ENCODE results near the gene PRPF31. TPM values are rescaled to one million over a fixed set of nuclear protein-coding genes. Genes with fewer than 3 reads are reported as not detected.
A peak's percentile ranks its signal among the peaks of the same experiment; 100 is the strongest.

The PRPF31 gene
- total and polyA plus RNA-seq, 2 of the 13 experiments (the other 11 are each of a cell fraction or from before 2014, with no cell fraction given): 23.8 to 63.8 TPM

GRCh38 chr19:54148158-54148557, 32.6 kb downstream of the PRPF31 start:
- no TSS peak for BruUV-seq (replicated peaks)
- in situ Hi-C loops (cut with HindIII; ENCODE audit: extremely low pct_ligation_motif_present, low pct_unique_long_range_greater_than_20kb): no loop called here

GRCh38 chr19:54149021-54149812, 33.7 kb downstream of the PRPF31 start:
- Histone ChIP-seq H3K79me2 (ENCODE audit: insufficient read depth, low read length) (no peaks in the 10 kb centered on the region), H3K9me3 (ENCODE audit: low read length) (no peaks in the 10 kb centered on the region), H3K36me3 (replicated peaks in 1 of 2; ENCODE audit: control insufficient read depth in 1 of 2, insufficient read depth in 2 of 2, low read length in 2 of 2) (peaks cover 57 to 96% of the 10 kb centered on the region in 2 experiments), H3K4me1 (ENCODE audit: insufficient read depth, low read length) (no peaks in the 10 kb centered on the region), H3K4me2 (ENCODE audit: low read depth, low read length) (no peak overlapping the region), H3K27ac (ENCODE audit: extremely low read length, insufficient read depth, low read length) (no peak overlapping the region), H2AFZ (ENCODE audit: low read length) (no peak overlapping the region), H3K27me3 (ENCODE audit: control insufficient read depth in 1 of 2, insufficient read depth in 2 of 2, low read length in 2 of 2) (no peaks in the 10 kb centered on the region), H3K4me3 (replicated peaks in 1 of 3; ENCODE audit: insufficient read depth in 1 of 3, low read depth in 2 of 3, low read length in 3 of 3) (no peak overlapping the region), H3K9ac (ENCODE audit: insufficient read depth, low read depth, low read length) (no peak overlapping the region), H4K20me1 (ENCODE audit: insufficient read depth, low read length) (0 out of 2 replicates have a peak, but pooled peaks cover 3% of the 10 kb centered on the region)
- 98% methylated on average over 9 of the region's 12 CpGs for WGBS (ENCODE audit: low lambda C conversion rate)
- DNase-seq (ENCODE audit: low spot score): no peak
- in situ Hi-C loops (cut with HindIII; ENCODE audit: extremely low pct_ligation_motif_present, low pct_unique_long_range_greater_than_20kb): no loop called here
- ATAC-seq: no peak
- intact Hi-C loops (cut with micrococcal nuclease; ENCODE audit: unreplicated experiment): no loop called here
- no TSS peak for BruUV-seq (replicated peaks)
- no peak for FAIRE-seq
- ChIA-PET CTCF (ENCODE audit: low intra/inter-chr PET ratio, low total read pairs) (no interaction called here), POLR2A (interaction anchor here (1.2 to 3.7 kb wide), 2 partner anchors 11 to 12 kb away, joined by 3 to 19 read pairs; partner anchors contain the start of genes CNOT3 and LENG1)
- TF ChIP-seq AGO2 (optimal IDR thresholded peaks at IDR 0.05; ENCODE audit: low read depth, low read length): peak; percentile 68
- no peak for TF ChIP-seq MEIS1 (CRISPR knock-in tag; IDR thresholded peaks at IDR 0.05; ENCODE audit: borderline replicate concordance)

More at GRCh38 chr19:54148158-54148557, 32.6 kb downstream of the PRPF31 start:
- H4K20me1 ChIP-seq (ENCODE audit: insufficient read depth, low read length): 0 out of 2 replicates have a peak, but pooled peaks cover 3% of the 10 kb centered on the region
- CTCF ChIA-PET (ENCODE audit: low intra/inter-chr PET ratio, low total read pairs): no interaction called here
- H3K27me3 ChIP-seq (ENCODE audit: control insufficient read depth in 1 of 2, insufficient read depth in 2 of 2, low read length in 2 of 2): no peaks in the 10 kb centered on the region
- H3K27ac ChIP-seq (ENCODE audit: extremely low read length, insufficient read depth, low read length): no peak overlapping the region
- H3K4me3 ChIP-seq (replicated peaks in 1 of 3; ENCODE audit: insufficient read depth in 1 of 3, low read depth in 2 of 3, low read length in 3 of 3): no peak overlapping the region
- peaks cover 63 to 96% of the 10 kb centered on the region in 2 experiments for H3K36me3 ChIP-seq (replicated peaks in 1 of 2; ENCODE audit: control insufficient read depth in 1 of 2, insufficient read depth in 2 of 2, low read length in 2 of 2)
- H3K9ac ChIP-seq (ENCODE audit: insufficient read depth, low read depth, low read length): no peak overlapping the region
- H3K4me2 ChIP-seq (ENCODE audit: low read depth, low read length): no peak overlapping the region
- FAIRE-seq (no peak), ATAC-seq (no peak), DNase-seq (ENCODE audit: low spot score) (no peak)
- TF ChIP-seq BRCA1 (CRISPR knock-in tag; IDR thresholded peaks at IDR 0.05) (no peak), AGO2 (optimal IDR thresholded peaks at IDR 0.05; ENCODE audit: low read depth, low read length) (peak; percentile 62), RBFOX2 (IDR thresholded peaks at IDR 0.05; ENCODE audit: low read depth, low read length) (peak; percentile 71), ZNF724P (CRISPR knock-in tag; IDR thresholded peaks at IDR 0.05; ENCODE audit: borderline replicate concordance) (no peak)
- WGBS (ENCODE audit: low lambda C conversion rate): 95% methylated on average over 17 of the region's 19 CpGs
- intact Hi-C loops (cut with micrococcal nuclease; ENCODE audit: unreplicated experiment): no loop called here
- POLR2A ChIA-PET: interaction anchor here (1.4 kb wide), 1 partner anchor 11 kb away, joined by 4 read pairs; the partner anchor contains the start of gene CNOT3
- no peaks in the 10 kb centered on the region for H3K79me2 ChIP-seq (ENCODE audit: insufficient read depth, low read length)
- H3K4me1 ChIP-seq (ENCODE audit: insufficient read depth, low read length): no peaks in the 10 kb centered on the region
- no peak overlapping the region for H2AFZ ChIP-seq (ENCODE audit: low read length)
- H3K9me3 ChIP-seq (ENCODE audit: low read length): no peaks in the 10 kb centered on the region
